ENCODE results near the gene INPP4B. TPM values are rescaled to one million over a fixed set of nuclear protein-coding genes. Genes with fewer than 3 reads are reported as not detected.

The INPP4B gene
- total and polyA plus RNA-seq, 2 experiments from 2014 or later, result 20.3 to 27.5 TPM

DNA sequence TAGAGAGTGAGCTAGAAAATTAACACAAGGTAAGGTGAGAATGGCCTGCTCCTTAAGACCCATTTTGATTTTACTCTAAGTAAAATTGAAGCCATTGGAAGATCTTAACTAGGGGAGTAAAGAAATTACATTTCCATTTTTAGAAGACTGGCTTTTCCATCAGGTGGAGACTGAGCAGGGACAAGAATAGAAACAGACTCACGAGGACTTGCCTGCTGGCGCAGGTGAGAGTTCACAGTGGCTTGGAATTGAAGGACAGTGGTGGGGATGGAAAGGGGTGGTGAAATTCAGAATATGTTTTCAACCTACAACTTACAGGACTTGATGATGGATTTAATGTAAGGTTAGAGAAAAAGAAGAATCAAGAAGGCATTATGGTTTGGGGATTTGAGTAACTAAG is 427.4 kb downstream of the INPP4B start:
- Histone ChIP-seq H3K27ac (no peak overlapping the region), H3K27me3 (replicated peaks; ENCODE audit: insufficient read depth) (no peaks in the 10 kb centered on the region), H3K9ac (no peak overlapping the region), H3K4me1 (ENCODE audit: insufficient read depth) (peaks cover 16% of the 10 kb centered on the region), H3K4me3 (no peak overlapping the region), H3K36me3 (ENCODE audit: low read depth) (no peaks in the 10 kb centered on the region), H3K9me3 (ENCODE audit: low read depth) (no peaks in the 10 kb centered on the region), H4K20me1 (ENCODE audit: insufficient read depth) (no peaks in the 10 kb centered on the region), H3K4me2 (ENCODE audit: unreplicated experiment) (no peak overlapping the region), H2AFZ (no peak overlapping the region), H3F3A (ENCODE audit: insufficient read depth) (peaks cover 13% of the 10 kb centered on the region; the same call in 1 of the 2 replicates), H3K79me2 (ENCODE audit: insufficient read depth) (no peaks in the 10 kb centered on the region), H3K9me2 (ENCODE audit: insufficient read depth) (no peaks in the 10 kb centered on the region)
- in situ Hi-C loops (cut with MboI), result no loop called here
- TF ChIP-seq EZH2phosphoT487 (IDR thresholded peaks at IDR 0.05; ENCODE audit: insufficient read depth, low read depth) (no peak), EZH2 (IDR thresholded peaks at IDR 0.05; ENCODE audit: insufficient read depth, poor library complexity, severe bottlenecking) (no peak)
- DNase-seq, result no peak
- WGBS, 2 experiments (ENCODE audit: low coverage in 1 of 2, low lambda C conversion rate in 2 of 2, missing lambda C conversion rate in 2 of 2), result 96 to 100% methylated on average over 2 of the region's 2 CpGs

DNA sequence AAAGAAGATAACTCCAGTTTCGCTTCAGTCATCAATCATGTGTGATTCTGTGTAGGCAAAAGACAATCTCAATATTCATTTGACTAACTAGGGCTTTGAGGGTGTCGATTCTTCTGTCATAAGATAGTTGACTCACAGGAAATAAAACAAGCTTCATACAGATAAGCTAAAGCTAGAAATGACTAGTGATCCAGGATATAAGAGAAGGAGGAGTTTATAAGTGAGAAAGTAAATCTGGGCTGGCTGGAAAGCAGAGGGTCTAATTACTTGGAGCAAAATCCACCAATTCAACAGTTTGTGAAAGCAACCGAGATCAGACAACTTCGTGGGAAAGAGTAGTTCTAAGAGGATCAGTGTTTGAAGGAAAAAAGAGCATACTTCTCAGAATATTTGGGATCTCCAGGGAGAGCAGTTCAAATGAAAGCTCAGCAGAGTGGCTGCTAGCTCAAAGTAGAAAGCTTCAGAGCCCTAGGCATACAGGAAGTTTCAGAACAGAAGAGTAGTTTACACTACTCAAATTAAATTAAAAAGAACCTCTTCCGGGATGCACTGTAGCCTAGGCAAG is 429.3 kb downstream of the INPP4B start:
- Histone ChIP-seq H3K9ac (no peak overlapping the region), H3K4me2 (ENCODE audit: unreplicated experiment) (peak overlapping the region; percentile 52), H3K27ac (peak overlapping the region; percentile 41), H4K20me1 (ENCODE audit: insufficient read depth) (no peaks in the 10 kb centered on the region), H3K27me3 (replicated peaks; ENCODE audit: insufficient read depth) (no peaks in the 10 kb centered on the region), H3K9me3 (ENCODE audit: low read depth) (no peaks in the 10 kb centered on the region), H3K4me3 (no peak overlapping the region), H3K79me2 (ENCODE audit: insufficient read depth) (no peaks in the 10 kb centered on the region), H3F3A (ENCODE audit: insufficient read depth) (peaks cover 13% of the 10 kb centered on the region; the same call in 1 of the 2 replicates), H3K9me2 (ENCODE audit: insufficient read depth) (no peaks in the 10 kb centered on the region), H3K36me3 (ENCODE audit: low read depth) (no peaks in the 10 kb centered on the region), H3K4me1 (ENCODE audit: insufficient read depth) (peaks cover 16% of the 10 kb centered on the region), H2AFZ (peak overlapping the region; percentile 60)
- DNase-seq, result peak; percentile 52
- in situ Hi-C loops (cut with MboI), result no loop called here
- WGBS, 2 experiments (ENCODE audit: low coverage in 1 of 2, low lambda C conversion rate in 2 of 2, missing lambda C conversion rate in 2 of 2), result 56 to 63% methylated on average over 5 of the region's 5 CpGs
- no peak for TF ChIP-seq EZH2phosphoT487 (IDR thresholded peaks at IDR 0.05; ENCODE audit: insufficient read depth, low read depth)
- no peak for TF ChIP-seq EZH2 (IDR thresholded peaks at IDR 0.05; ENCODE audit: insufficient read depth, poor library complexity, severe bottlenecking)

DNA sequence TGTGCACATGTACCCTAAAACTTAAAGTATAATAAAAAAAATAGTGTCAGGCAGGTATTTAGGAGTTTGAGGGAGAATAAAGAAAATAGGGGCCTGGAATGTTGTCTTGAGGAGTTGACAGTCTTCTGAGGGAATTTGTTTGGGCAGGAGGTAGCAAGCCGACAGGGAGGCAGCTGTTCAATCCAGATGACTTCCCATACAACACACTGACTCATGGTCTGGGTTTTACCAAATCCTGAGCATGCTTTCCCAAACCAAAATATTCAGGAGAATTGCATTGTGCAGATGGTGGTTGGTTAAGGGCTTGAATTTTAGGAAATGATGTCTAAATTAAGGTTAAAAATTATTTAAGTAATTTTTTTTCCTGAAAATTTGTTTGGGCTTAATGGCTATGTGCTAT is 430.0 kb downstream of the INPP4B start:
- H3K4me2 ChIP-seq (ENCODE audit: unreplicated experiment), result peak overlapping the region; percentile 52
- H3K27ac ChIP-seq, result peak overlapping the region; percentile 41
- no peaks in the 10 kb centered on the region for H3K36me3 ChIP-seq (ENCODE audit: low read depth)
- H3K9me3 ChIP-seq (ENCODE audit: low read depth), result no peaks in the 10 kb centered on the region
- no peaks in the 10 kb centered on the region for H3K9me2 ChIP-seq (ENCODE audit: insufficient read depth)
- H4K20me1 ChIP-seq (ENCODE audit: insufficient read depth), result no peaks in the 10 kb centered on the region
- WGBS, 2 experiments (ENCODE audit: low coverage in 1 of 2, low lambda C conversion rate in 2 of 2, missing lambda C conversion rate in 2 of 2), result 18 to 44% methylated on average over 1 of the region's 1 CpG
- H3K4me3 ChIP-seq, result no peak overlapping the region
- no peaks in the 10 kb centered on the region for H3K79me2 ChIP-seq (ENCODE audit: insufficient read depth)
- no peak overlapping the region for H2AFZ ChIP-seq
- peaks cover 13% of the 10 kb centered on the region; the same call in 1 of the 2 replicates for H3F3A ChIP-seq (ENCODE audit: insufficient read depth)
- TF ChIP-seq EZH2phosphoT487 (IDR thresholded peaks at IDR 0.05; ENCODE audit: insufficient read depth, low read depth) (no peak), EZH2 (IDR thresholded peaks at IDR 0.05; ENCODE audit: insufficient read depth, poor library complexity, severe bottlenecking) (no peak)
- peak; percentile 55 for DNase-seq
- in situ Hi-C loops (cut with MboI), result no loop called here
- H3K4me1 ChIP-seq (ENCODE audit: insufficient read depth), result peaks cover 16% of the 10 kb centered on the region
- no peak overlapping the region for H3K9ac ChIP-seq
- no peaks in the 10 kb centered on the region for H3K27me3 ChIP-seq (replicated peaks; ENCODE audit: insufficient read depth)

DNA sequence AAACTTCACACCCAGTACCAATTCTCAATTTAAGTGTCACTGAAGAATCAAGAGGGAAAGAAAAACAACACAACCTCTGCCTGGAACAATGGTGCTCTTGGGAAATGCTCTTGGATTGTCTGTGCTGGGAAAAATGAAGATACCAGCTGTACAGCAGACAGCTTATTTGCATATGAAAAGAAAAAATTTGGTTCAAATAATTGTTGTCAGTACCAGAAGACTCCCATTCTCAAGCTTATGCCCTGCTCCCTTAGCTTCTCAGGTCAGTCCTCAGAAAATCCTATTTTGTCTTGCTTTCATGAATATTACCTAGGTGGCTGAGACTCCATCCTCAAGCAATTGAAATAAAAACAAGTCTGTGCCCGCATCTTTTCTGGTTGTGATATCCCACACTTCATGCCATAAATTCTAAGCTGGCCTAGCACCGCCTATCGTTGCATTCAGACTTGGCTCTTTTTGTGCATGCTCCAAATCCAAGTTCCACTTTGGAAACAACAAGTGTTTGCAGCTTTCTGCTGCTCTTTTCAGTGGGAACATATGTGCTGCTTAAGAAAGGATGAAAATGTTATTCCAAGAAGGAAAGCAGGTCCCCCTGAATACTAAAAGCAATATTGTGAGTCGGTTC is 431.6 kb downstream of the INPP4B start:
- H3K4me1 ChIP-seq (ENCODE audit: insufficient read depth), result peaks cover 13% of the 10 kb centered on the region
- H3K4me3 ChIP-seq, result no peak overlapping the region
- in situ Hi-C loops (cut with MboI), result no loop called here
- no peak for DNase-seq
- H3K36me3 ChIP-seq (ENCODE audit: low read depth), result no peaks in the 10 kb centered on the region
- H3K79me2 ChIP-seq (ENCODE audit: insufficient read depth), result no peaks in the 10 kb centered on the region
- no peaks in the 10 kb centered on the region for H3K27me3 ChIP-seq (replicated peaks; ENCODE audit: insufficient read depth)
- H3K9me2 ChIP-seq (ENCODE audit: insufficient read depth), result no peaks in the 10 kb centered on the region
- 43 to 49% methylated on average over 4 of the region's 4 CpGs for WGBS, 2 experiments (ENCODE audit: low coverage in 1 of 2, low lambda C conversion rate in 2 of 2, missing lambda C conversion rate in 2 of 2)
- no peak overlapping the region for H3K4me2 ChIP-seq (ENCODE audit: unreplicated experiment)
- H3K9ac ChIP-seq, result no peak overlapping the region
- no peaks in the 10 kb centered on the region for H3K9me3 ChIP-seq (ENCODE audit: low read depth)
- no peak overlapping the region for H2AFZ ChIP-seq
- H4K20me1 ChIP-seq (ENCODE audit: insufficient read depth), result no peaks in the 10 kb centered on the region
- TF ChIP-seq EZH2phosphoT487 (IDR thresholded peaks at IDR 0.05; ENCODE audit: insufficient read depth, low read depth), result no peak
- TF ChIP-seq EZH2 (IDR thresholded peaks at IDR 0.05; ENCODE audit: insufficient read depth, poor library complexity, severe bottlenecking), result no peak
- H3F3A ChIP-seq (ENCODE audit: insufficient read depth), result peaks cover 13% of the 10 kb centered on the region; the same call in 1 of the 2 replicates
- H3K27ac ChIP-seq, result no peak overlapping the region

Data from GM23248 (cell line).